CD4-positive, alpha-beta T cell treated with Interleukin-10 for 1 hour (primary cell): ENCODE data around the gene XDH.

Experiments
- DNase-seq: peaks from one replicate; pipeline ENCODE4 v3.0.0-alpha.2; 2020

XDH gene

DNA sequence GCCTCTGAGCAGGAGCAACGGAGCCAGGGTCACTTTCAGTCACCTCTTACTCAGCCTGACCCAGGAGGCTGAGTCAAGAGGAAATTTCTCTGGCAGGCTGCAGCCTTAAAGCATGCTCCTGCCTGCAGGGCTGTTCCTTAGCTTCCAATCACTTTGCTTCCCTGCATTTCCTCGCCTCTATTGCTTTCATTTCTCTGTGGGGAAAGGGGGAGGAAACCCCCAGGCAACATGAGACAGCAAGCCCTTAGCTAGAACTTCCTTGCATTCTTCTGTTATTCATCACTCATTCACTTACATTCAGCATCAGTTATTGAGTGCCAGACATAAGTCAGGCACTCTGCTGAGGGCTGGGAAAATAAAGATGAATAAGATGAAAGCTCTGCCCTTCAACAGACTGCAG is 13.0 kb downstream of the XDH start:
- no peak for DNase-seq

- DNase-seq, result no peak
Measured at GRCh38 chr2:31398881-31399280, 15.7 kb downstream of the XDH start.

DNA sequence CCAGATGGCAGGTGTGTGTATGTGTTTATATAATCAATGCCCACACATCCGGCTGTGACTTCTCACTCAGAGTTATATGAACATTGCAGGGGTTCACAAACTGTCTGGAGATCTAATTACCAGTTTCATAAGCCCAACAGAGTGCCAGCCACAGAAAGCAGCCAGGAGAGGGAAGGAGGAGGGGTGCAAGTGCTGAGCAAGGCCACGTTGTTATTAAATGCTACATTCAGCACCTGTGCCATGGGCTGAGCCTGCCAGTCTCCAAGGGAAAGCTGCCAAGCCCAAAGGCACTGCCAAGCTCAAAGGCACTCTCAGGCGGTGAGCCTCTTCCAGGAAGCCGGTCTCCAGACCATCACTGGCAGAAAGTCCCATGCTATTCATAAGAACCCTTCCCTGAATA is 17.4 kb downstream of the XDH start:
- DNase-seq, result no peak

- no peak for DNase-seq
Measured at GRCh38 chr2:31390324-31390723, 24.2 kb downstream of the XDH start.

- no peak for DNase-seq
Measured at GRCh38 chr2:31388736-31389135, 25.8 kb downstream of the XDH start.

GRCh38 chr2:31387850-31388249 is 26.7 kb downstream of the XDH start:
- no peak for DNase-seq

- DNase-seq, result no peak
Measured at GRCh38 chr2:31386648-31387047, 27.9 kb downstream of the XDH start.

DNA sequence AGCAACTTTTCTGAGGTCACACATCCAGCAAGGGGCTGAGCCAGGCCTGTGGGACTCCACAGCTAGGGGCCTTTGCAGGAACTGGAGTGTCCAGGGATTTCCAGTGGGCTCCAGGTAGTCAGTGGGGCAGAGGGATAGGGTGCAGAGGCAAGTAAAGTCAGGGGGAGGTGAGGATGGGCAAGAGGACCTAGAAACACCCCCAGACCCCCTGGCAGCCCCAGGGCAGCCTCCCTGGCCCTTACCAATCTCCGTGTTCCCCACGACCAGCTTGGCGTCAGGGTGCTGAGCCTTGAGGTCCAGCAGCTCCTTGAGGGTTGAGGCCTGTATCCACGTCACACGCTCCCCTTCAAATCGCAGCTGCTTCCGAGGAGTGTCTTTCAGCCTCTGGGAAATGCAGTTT is 28.4 kb downstream of the XDH start:
- DNase-seq, result no peak

DNA sequence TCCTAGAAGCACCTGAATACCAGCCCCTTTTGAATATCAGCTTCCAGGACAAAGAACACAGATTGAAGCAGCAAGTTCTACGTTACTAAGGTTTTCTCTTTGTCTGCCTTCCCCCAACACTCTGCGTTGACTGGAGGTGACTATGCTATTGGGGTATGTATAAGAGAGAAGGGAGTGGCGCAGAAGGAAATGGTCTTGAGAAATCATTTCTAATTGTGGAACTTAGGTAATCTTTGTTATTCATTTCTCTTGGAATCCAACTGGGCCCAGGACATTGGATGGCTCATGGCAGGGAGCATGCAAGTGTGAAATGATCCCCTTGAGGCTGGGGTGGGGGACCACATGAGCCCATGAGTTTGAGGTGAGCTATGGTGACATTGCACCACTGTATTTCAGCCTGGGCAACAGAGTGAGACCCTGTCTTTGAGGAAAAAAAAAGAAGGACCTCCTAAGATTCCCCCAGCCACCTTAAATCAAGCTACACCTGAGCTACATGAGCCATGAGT is 29.7 kb downstream of the XDH start:
- no peak for DNase-seq

GRCh38 chr2:31384351-31384750 is 30.2 kb downstream of the XDH start:
- DNase-seq, result no peak

- no peak for DNase-seq
Measured at GRCh38 chr2:31383471-31384153, 30.9 kb downstream of the XDH start.

- no peak for DNase-seq
Measured at GRCh38 chr2:31382452-31383120, 32.0 kb downstream of the XDH start.

- no peak for DNase-seq
Measured at GRCh38 chr2:31381601-31382000, 32.9 kb downstream of the XDH start.

- no peak for DNase-seq
Measured at GRCh38 chr2:31380243-31380642, 34.3 kb downstream of the XDH start.

- no peak for DNase-seq
Measured at GRCh38 chr2:31379747-31380146, 34.8 kb downstream of the XDH start.

GRCh38 chr2:31378791-31379501 is 35.6 kb downstream of the XDH start:
- no peak for DNase-seq

- no peak for DNase-seq
Measured at GRCh38 chr2:31378389-31378788, 36.2 kb downstream of the XDH start.

GRCh38 chr2:31373127-31373526 is 41.4 kb downstream of the XDH start:
- no peak for DNase-seq

GRCh38 chr2:31372097-31372496 is 42.4 kb downstream of the XDH start:
- no peak for DNase-seq

DNA sequence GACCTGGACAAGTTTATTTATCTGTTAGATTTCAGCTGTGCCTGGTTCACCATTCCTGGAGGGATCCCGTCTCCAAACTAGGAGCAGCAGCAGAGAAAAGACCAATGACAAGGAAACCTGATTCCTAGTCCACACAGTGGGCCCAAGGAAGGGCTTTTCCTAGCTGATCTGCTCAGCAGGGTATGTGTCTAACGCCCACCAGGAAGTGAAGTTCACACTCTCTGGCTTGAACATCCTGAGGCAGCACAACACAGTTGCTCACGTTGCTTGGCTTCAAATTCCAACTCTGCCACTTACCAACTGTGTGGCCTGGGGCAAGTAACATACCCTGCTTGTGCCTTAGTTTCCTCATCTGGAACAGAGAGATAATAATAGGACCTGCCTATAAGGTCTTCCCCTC is 42.9 kb downstream of the XDH start:
- no peak for DNase-seq

DNA sequence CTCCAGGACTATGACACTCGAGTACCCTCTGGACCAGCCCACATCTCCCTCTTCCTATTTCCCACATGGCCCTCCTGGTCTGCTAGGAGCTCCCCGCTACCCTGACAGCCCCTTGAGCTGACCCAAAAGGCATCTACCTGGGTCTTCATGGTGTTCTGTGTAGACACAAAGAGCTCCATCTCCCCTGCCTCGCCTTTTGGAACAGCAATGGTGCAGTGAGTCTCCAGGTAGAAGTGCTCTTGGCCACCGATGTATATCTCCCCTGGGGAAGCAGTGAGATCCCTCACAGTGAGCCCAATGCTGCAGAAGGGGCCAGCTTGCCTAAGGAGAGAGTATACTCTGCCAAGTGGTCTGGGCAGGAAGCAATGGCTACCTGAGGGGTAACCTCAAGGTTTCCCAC is 47.8 kb downstream of the XDH start:
- DNase-seq, result no peak

GRCh38 chr2:31365834-31366505 is 48.6 kb downstream of the XDH start:
- no peak for DNase-seq

- DNase-seq, result no peak
Measured at GRCh38 chr2:31365348-31365747, 49.2 kb downstream of the XDH start.
